GM23338 (cell line): ENCODE measurements around the gene BHLHA9.

ENCODE experiments used
- CREB1 ChIP-seq: fragments of 250-450 bp; sonication (Bioruptor Pico); IDR thresholded peaks from 2 replicates; pipeline ENCODE4 v1.5.0; 2020; ENCODE audit warnings: low read depth, mild to moderate bottlenecking, moderate library complexity
- CTCF ChIP-seq, 2 experiments: fragments of 200-600 bp in 1 of 2; sonication (generic) in 1 of 2; conservative IDR thresholded peaks; 2 replicates each; pipeline versions ENCODE4 v1.5.1 to v1.6.1; 2016 to 2017; ENCODE audit warnings: antibody characterized with exemption in 2 of 2, low read depth in 2 of 2, mild to moderate bottlenecking in 2 of 2, moderate library complexity in 1 of 2
- ETS1 ChIP-seq: IDR thresholded peaks from 2 replicates; pipeline ENCODE4 v1.6.1; 2016; ENCODE audit warnings: antibody characterized with exemption
- EZH2 ChIP-seq: fragments of 200-600 bp; sonication (generic); IDR thresholded peaks from one replicate; pipeline ENCODE4 v1.8.0; 2017; ENCODE audit warnings: antibody characterized with exemption, mild to moderate bottlenecking, low read depth; ENCODE audit not compliant: unreplicated experiment
- EZH2phosphoT487 ChIP-seq: fragments of 200-600 bp; sonication (generic); IDR thresholded peaks from one replicate; pipeline ENCODE4 v1.8.1; 2018; ENCODE audit warnings: antibody characterized with exemption; ENCODE audit not compliant: unreplicated experiment
- NANOG ChIP-seq: IDR thresholded peaks from 2 replicates; pipeline ENCODE4 v1.6.1; 2016; ENCODE audit warnings: antibody characterized with exemption, borderline replicate concordance
- POLR2AphosphoS5 ChIP-seq: IDR thresholded peaks from 2 replicates; pipeline ENCODE4 v1.6.1; 2016; ENCODE audit warnings: antibody characterized with exemption, low read depth
- REST ChIP-seq: IDR thresholded peaks from one replicate; pipeline ENCODE4 v1.6.1; 2018; ENCODE audit warnings: antibody characterized with exemption; ENCODE audit not compliant: unreplicated experiment
- ZNF114 ChIP-seq: fragments of 250-450 bp; sonication (Bioruptor Pico); IDR thresholded peaks from 2 replicates; pipeline ENCODE4 v1.5.0; 2020; ENCODE audit warnings: mild to moderate bottlenecking, moderate library complexity
- ZNF331 ChIP-seq: fragments of 250-450 bp; sonication (Bioruptor Pico); IDR thresholded peaks from 2 replicates; pipeline ENCODE4 v1.5.0; 2020; ENCODE audit warnings: low read depth, mild to moderate bottlenecking, moderate library complexity
- ZNF462 ChIP-seq: fragments of 250-450 bp; sonication (Bioruptor Pico); IDR thresholded peaks from 2 replicates; pipeline ENCODE4 v1.5.0; 2020; ENCODE audit warnings: mild to moderate bottlenecking, moderate library complexity

- no peak for TF ChIP-seq POLR2AphosphoS5
- no peak for TF ChIP-seq REST
- TF ChIP-seq CTCF (conservative IDR thresholded peaks at IDR 0.05; ENCODE audit: low read depth in 2 of 2), result no peak
- no peak for TF ChIP-seq EZH2
- no peak for TF ChIP-seq EZH2phosphoT487
- TF ChIP-seq ZNF331 (CRISPR knock-in tag), result no peak
- no peak for TF ChIP-seq NANOG
- TF ChIP-seq ZNF462 (CRISPR knock-in tag), result no peak
- no peak for TF ChIP-seq CREB1 (CRISPR knock-in tag)
- no peak for TF ChIP-seq ETS1
- TF ChIP-seq ZNF114 (CRISPR knock-in tag), result no peak
Observed at GRCh38 chr17:1315409-1315808, 45.2 kb downstream of the BHLHA9 start.
